Adrenal gland (tissue), 5 donors: ENCODE measurements around the gene MAGI1.

Source experiments
- POLR2A ChIP-seq, 2 donors: fragments of 450-650 bp; IDR thresholded peaks; one replicate each; pipeline ENCODE4 v1.6.1; 2017; ENCODE audit warnings: antibody characterized with exemption in 2 of 2, mild to moderate bottlenecking in 2 of 2, moderate library complexity in 1 of 2
- TF ChIP-seq, protein P1 (sequence below), 6 experiments: fragments of 450-650 bp in 4 of 6; fragments of 200-600 bp in 2 of 6; sonication (generic) in 1 of 6; IDR thresholded peaks; 1 replicate in 5 of 6; 2 replicates in 1 of 6; pipeline versions ENCODE4 v1.5.1 to v1.8.0; 2016 to 2021; ENCODE audit warnings: antibody characterized with exemption in 6 of 6, mild to moderate bottlenecking in 2 of 6, moderate library complexity in 1 of 6
- donor health status: DM: no; HTN: no; CAD: no.

DNA sequence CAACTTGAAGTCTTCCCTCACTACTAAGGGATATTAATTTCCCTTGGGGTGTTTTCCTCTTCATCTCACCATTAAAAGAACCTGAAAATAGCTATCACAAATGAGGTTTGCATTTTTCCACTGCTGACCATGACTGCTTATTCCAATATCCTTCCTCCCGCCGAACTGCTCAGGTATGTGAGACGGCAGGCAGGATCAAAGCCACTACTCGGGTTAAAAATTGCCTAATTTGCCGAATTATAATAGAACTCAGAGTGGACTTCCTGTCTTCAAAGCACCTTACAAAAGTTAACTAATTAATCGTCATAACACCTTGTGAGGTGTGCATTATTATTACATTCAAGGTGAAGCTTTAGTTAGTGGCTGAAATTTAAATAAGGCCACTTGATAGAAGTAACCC lies 695.7 kb downstream of the MAGI1 start:
- TF ChIP-seq, protein P1, sequence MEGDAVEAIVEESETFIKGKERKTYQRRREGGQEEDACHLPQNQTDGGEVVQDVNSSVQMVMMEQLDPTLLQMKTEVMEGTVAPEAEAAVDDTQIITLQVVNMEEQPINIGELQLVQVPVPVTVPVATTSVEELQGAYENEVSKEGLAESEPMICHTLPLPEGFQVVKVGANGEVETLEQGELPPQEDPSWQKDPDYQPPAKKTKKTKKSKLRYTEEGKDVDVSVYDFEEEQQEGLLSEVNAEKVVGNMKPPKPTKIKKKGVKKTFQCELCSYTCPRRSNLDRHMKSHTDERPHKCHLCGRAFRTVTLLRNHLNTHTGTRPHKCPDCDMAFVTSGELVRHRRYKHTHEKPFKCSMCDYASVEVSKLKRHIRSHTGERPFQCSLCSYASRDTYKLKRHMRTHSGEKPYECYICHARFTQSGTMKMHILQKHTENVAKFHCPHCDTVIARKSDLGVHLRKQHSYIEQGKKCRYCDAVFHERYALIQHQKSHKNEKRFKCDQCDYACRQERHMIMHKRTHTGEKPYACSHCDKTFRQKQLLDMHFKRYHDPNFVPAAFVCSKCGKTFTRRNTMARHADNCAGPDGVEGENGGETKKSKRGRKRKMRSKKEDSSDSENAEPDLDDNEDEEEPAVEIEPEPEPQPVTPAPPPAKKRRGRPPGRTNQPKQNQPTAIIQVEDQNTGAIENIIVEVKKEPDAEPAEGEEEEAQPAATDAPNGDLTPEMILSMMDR (IDR thresholded peaks at IDR 0.05) = no peak
- no peak for TF ChIP-seq POLR2A (IDR thresholded peaks at IDR 0.05)
